SK-N-SH (cell line): ENCODE results near the gene CTNNA3. TPM values are rescaled to one million over a fixed set of nuclear protein-coding genes. Genes with fewer than 3 reads are reported as not detected.

Experiments used
- CTCF ChIA-PET: fragments of 300-600, 350-600 bp; formaldehyde crosslinking; extraction: SDS; loops from one replicate; lab custom pipeline; 2021; lab: Yijun Ruan, JAX
- POLR2A ChIA-PET: fragments of 350-600 bp; sonication (Branson Sonifier 250); formaldehyde crosslinking; extraction: SDS; loops from one replicate; lab custom pipeline; 2020; ENCODE audit warnings: antibody characterized with exemption, inconsistent platforms; lab: Yijun Ruan, JAX
- DNase-seq: peaks from one replicate; pipeline ENCODE4 v3.0.0; 2012
- H2AFZ ChIP-seq: fragments of 200-600 bp; sonication (generic); 2 replicates; pipeline ENCODE4 v1.8.1; 2016; ENCODE audit warnings: antibody characterized with exemption, mild to moderate bottlenecking, low read depth
- H3F3A ChIP-seq: fragments of 200-600 bp; sonication (generic); replicated peaks from 2 replicates; pipeline ENCODE3; 2016; ENCODE audit warnings: antibody characterized with exemption, mild to moderate bottlenecking; ENCODE audit not compliant: insufficient read depth
- H3K27ac ChIP-seq, 2 experiments: fragments of 200-500 bp in 1 of 2; fragments of 200-600 bp in 1 of 2; sonication (Bioruptor generic) in 1 of 2; sonication (generic), shearing (Covaris generic) in 1 of 2; 2 replicates each; pipeline versions ENCODE4 v1.5.1 to v1.6.1; 2014 to 2016; ENCODE audit warnings: low read depth in 2 of 2, inconsistent platforms in 1 of 2, low read length in 1 of 2, mild to moderate bottlenecking in 1 of 2, mixed read lengths in 1 of 2
- H3K27me3 ChIP-seq: fragments of 200-600 bp; sonication (generic), shearing (Covaris generic); 2 replicates; pipeline ENCODE4 v1.6.1; 2016; ENCODE audit warnings: mixed run types; ENCODE audit not compliant: insufficient read depth
- H3K36me3 ChIP-seq, 2 experiments: fragments of 200-500 bp in 1 of 2; fragments of 200-600 bp in 1 of 2; sonication (Bioruptor generic) in 1 of 2; sonication (generic) in 1 of 2; replicated peaks in 1 of 2; 2 replicates each; pipeline versions ENCODE3 to v1.5.1; 2014 to 2016; ENCODE audit warnings: low read length in 1 of 2, mild to moderate bottlenecking in 1 of 2; ENCODE audit not compliant: insufficient read depth in 2 of 2, control insufficient read depth in 1 of 2
- H3K4me1 ChIP-seq, 2 experiments: fragments of 200-500 bp in 1 of 2; fragments of 200-600 bp in 1 of 2; sonication (Bioruptor generic) in 1 of 2; sonication (generic), shearing (Covaris generic) in 1 of 2; 2 replicates each; pipeline versions ENCODE4 v1.5.1 to v1.6.1; 2014 to 2016; ENCODE audit warnings: low read depth in 1 of 2, low read length in 1 of 2, mixed run types in 1 of 2; ENCODE audit not compliant: insufficient read depth in 2 of 2, control insufficient read depth in 1 of 2
- H3K4me2 ChIP-seq: fragments of 200-600 bp; sonication (generic), shearing (Covaris generic); 2 replicates; pipeline ENCODE4 v1.6.1; 2017; ENCODE audit warnings: mixed run types
- H3K4me3 ChIP-seq, 2 experiments: fragments of 200-500 bp in 1 of 2; fragments of 200-600 bp in 1 of 2; sonication (Bioruptor generic) in 1 of 2; sonication (generic), shearing (Covaris generic) in 1 of 2; 2 replicates each; pipeline versions ENCODE4 v1.5.1 to v1.8.1; 2014 to 2016; ENCODE audit warnings: low read depth in 2 of 2, inconsistent platforms in 1 of 2, low read length in 1 of 2, mild to moderate bottlenecking in 1 of 2, mixed read lengths in 1 of 2, moderate library complexity in 1 of 2
- H3K79me2 ChIP-seq: fragments of 200-600 bp; sonication (generic); 2 replicates; pipeline ENCODE4 v1.8.1; 2017; ENCODE audit warnings: mild to moderate bottlenecking; ENCODE audit not compliant: insufficient read depth
- H3K9ac ChIP-seq: fragments of 200-600 bp; sonication (generic); 2 replicates; pipeline ENCODE4 v1.6.1; 2017; ENCODE audit warnings: mixed run types
- H3K9me2 ChIP-seq: fragments of 200-600 bp; sonication (generic); 2 replicates; pipeline ENCODE4 v1.6.1; 2017; ENCODE audit warnings: mixed run types
- H3K9me3 ChIP-seq: fragments of 200-600 bp; sonication (generic); 2 replicates; pipeline ENCODE4 v1.6.1; 2017; ENCODE audit warnings: mixed run types, mild to moderate bottlenecking, moderate library complexity
- H4K20me1 ChIP-seq: fragments of 200-600 bp; sonication (generic); 2 replicates; pipeline ENCODE4 v1.6.1; 2017; ENCODE audit warnings: mild to moderate bottlenecking, mixed run types; ENCODE audit not compliant: insufficient read depth
- CHD2 ChIP-seq: fragments of 150-350 bp; IDR thresholded peaks from 2 replicates; pipeline ENCODE4 v1.6.1; 2018; ENCODE audit warnings: low read length; ENCODE audit not compliant: partially characterized antibody
- ELF1 ChIP-seq: IDR thresholded peaks from 2 replicates; pipeline ENCODE4 v1.4.0; 2012
- EP300 ChIP-seq, 2 experiments: IDR thresholded peaks; 2 replicates each; pipeline versions ENCODE4 v1.4.0 to v1.6.1; 2012; ENCODE audit warnings: borderline replicate concordance in 1 of 2, low read depth in 1 of 2, low read length in 1 of 2
- FOXM1 ChIP-seq: IDR thresholded peaks from 2 replicates; pipeline ENCODE4 v1.4.0; 2012; ENCODE audit warnings: low read depth, mild to moderate bottlenecking
- MEF2A ChIP-seq: IDR thresholded peaks from 2 replicates; pipeline ENCODE4 v1.4.0; 2012; ENCODE audit warnings: low read depth, borderline replicate concordance
- NFIC ChIP-seq: IDR thresholded peaks from 2 replicates; pipeline ENCODE4 v1.4.0; 2012; ENCODE audit warnings: borderline replicate concordance
- NRF1 ChIP-seq: IDR thresholded peaks from 2 replicates; pipeline ENCODE4 v1.6.1; 2012; ENCODE audit warnings: low read depth, mild to moderate bottlenecking, low read length
- RAD21 ChIP-seq: IDR thresholded peaks from 2 replicates; pipeline ENCODE4 v1.6.1; 2012; ENCODE audit warnings: mild to moderate bottlenecking, low read length
- RFX5 ChIP-seq: IDR thresholded peaks from 2 replicates; pipeline ENCODE4 v1.6.1; 2012; ENCODE audit warnings: mild to moderate bottlenecking, improper control_type of control experiment, low read length
- SIN3A ChIP-seq: IDR thresholded peaks from 2 replicates; pipeline ENCODE4 v1.6.1; 2012; ENCODE audit warnings: low read depth, mild to moderate bottlenecking, low read length, moderate library complexity, borderline replicate concordance
- TAF1 ChIP-seq: IDR thresholded peaks from 2 replicates; pipeline ENCODE4 v1.6.1; 2012; ENCODE audit warnings: low read depth, mild to moderate bottlenecking, low read length, moderate library complexity, borderline replicate concordance
- TCF12 ChIP-seq: IDR thresholded peaks from 2 replicates; pipeline ENCODE4 v1.4.0; 2012
- WGBS: methylation state at CpG from one replicate; pipeline ENCODE4 v1.1.6; 2017; ENCODE audit warnings: low lambda C conversion rate; 5-methylcytosine and 5-hydroxymethylcytosine counted together
- polyA plus RNA-seq, 3 experiments: library from polyadenylated mRNA; depleted of rRNA; stranded (reverse); fragments of >200 nt; gene quantifications; 2 replicates each; pipeline ENCODE4 v1.2.3, GENCODE V29; 2012
- TF ChIP-seq, protein P1 (sequence below): IDR thresholded peaks from 2 replicates; pipeline ENCODE4 v1.4.0; 2012; ENCODE audit warnings: low read depth
- TF ChIP-seq, protein P2 (sequence below): fragments of 200-600 bp; sonication (generic); IDR thresholded peaks from 2 replicates; pipeline ENCODE4 v1.6.1; 2017; ENCODE audit warnings: antibody characterized with exemption, mild to moderate bottlenecking, moderate library complexity
- TF ChIP-seq, protein P3 (sequence below): IDR thresholded peaks from 2 replicates; pipeline ENCODE4 v1.4.0; 2012; ENCODE audit warnings: low read depth, borderline replicate concordance

CTNNA3 gene
- polyA plus RNA-seq, 1 of the 3 experiments (the other 2 are of a cell fraction) = not detected

DNA sequence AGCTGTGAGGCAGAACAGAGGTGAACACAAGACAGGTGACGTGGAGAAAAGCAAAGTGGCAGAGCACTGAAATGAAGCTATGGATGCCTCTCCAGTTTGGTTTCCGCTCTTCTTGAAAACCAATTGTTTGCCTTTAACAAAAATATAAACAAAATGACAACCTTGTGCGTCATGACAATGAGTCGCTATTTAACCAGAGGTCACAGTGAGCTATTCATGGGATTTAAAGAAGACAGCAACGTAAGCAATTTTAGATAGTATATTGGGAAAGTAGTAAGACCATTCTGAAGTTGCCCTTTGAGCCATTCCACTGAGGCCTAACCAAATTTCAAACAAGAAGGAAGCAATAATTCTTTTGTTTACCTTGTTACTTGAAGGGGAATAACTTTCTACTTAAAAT is 785.3 kb downstream of the CTNNA3 start:
- CTCF ChIA-PET = no interaction called here

DNA sequence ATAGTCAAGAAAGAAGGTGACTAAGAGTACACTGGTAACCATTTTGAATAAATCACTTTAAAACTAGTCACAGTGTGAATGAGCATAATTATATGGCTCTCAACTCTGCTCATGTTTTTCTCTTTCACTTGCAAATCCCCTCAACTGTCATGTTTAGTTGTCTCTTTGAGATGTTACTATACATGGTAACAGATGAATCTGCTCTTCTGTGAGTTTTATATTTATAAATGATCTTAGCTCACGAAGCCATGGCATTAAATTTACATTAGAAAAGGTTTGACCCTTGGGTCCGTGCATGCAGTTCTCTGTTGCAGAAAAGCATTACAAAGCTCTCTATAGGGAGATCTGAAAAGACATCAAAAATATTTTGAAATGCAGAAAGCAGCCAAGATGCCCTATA is 803.1 kb downstream of the CTNNA3 start:
- Histone ChIP-seq H3K36me3 (no peaks in the 10 kb centered on the region), H3F3A (no peaks in the 10 kb centered on the region), H3K9me3 (no peaks in the 10 kb centered on the region), H3K27ac (no peak overlapping the region), H3K27me3 (no peaks in the 10 kb centered on the region), H3K4me2 (no peak overlapping the region), H3K79me2 (no peaks in the 10 kb centered on the region), H2AFZ (no peak overlapping the region), H3K4me1 (no peaks in the 10 kb centered on the region), H4K20me1 (no peaks in the 10 kb centered on the region), H3K4me3 (no peak overlapping the region), H3K9me2 (no peaks in the 10 kb centered on the region), H3K9ac (no peak overlapping the region)
- no peak for TF ChIP-seq TCF12
- no peak for TF ChIP-seq CHD2
- TF ChIP-seq RFX5 = no peak
- no peak for TF ChIP-seq SIN3A
- TF ChIP-seq, protein P1, sequence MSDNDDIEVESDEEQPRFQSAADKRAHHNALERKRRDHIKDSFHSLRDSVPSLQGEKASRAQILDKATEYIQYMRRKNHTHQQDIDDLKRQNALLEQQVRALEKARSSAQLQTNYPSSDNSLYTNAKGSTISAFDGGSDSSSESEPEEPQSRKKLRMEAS = no peak
- no peak for TF ChIP-seq NFIC
- TF ChIP-seq, protein P2, sequence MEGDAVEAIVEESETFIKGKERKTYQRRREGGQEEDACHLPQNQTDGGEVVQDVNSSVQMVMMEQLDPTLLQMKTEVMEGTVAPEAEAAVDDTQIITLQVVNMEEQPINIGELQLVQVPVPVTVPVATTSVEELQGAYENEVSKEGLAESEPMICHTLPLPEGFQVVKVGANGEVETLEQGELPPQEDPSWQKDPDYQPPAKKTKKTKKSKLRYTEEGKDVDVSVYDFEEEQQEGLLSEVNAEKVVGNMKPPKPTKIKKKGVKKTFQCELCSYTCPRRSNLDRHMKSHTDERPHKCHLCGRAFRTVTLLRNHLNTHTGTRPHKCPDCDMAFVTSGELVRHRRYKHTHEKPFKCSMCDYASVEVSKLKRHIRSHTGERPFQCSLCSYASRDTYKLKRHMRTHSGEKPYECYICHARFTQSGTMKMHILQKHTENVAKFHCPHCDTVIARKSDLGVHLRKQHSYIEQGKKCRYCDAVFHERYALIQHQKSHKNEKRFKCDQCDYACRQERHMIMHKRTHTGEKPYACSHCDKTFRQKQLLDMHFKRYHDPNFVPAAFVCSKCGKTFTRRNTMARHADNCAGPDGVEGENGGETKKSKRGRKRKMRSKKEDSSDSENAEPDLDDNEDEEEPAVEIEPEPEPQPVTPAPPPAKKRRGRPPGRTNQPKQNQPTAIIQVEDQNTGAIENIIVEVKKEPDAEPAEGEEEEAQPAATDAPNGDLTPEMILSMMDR = no peak
- no peak for TF ChIP-seq MEF2A
- no peak for TF ChIP-seq NRF1
- no peak for TF ChIP-seq RAD21
- no peak for TF ChIP-seq EP300 (IDR thresholded peaks at IDR 0.05; ENCODE audit: borderline replicate concordance in 1 of 2, low read depth in 1 of 2, low read length in 1 of 2)
- no peak for TF ChIP-seq TAF1
- TF ChIP-seq, protein P3, sequence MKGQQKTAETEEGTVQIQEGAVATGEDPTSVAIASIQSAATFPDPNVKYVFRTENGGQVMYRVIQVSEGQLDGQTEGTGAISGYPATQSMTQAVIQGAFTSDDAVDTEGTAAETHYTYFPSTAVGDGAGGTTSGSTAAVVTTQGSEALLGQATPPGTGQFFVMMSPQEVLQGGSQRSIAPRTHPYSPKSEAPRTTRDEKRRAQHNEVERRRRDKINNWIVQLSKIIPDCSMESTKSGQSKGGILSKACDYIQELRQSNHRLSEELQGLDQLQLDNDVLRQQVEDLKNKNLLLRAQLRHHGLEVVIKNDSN = no peak
- WGBS = 0% methylated on average over 2 of the region's 2 CpGs
- ChIA-PET CTCF (interaction anchor here (0.7 to 0.8 kb wide), 2 partner anchors 39 to 146 kb away, joined by 3 read pairs; no protein-coding TSS in a partner anchor), POLR2A (no interaction called here)
- DNase-seq = no peak

More for the DNA sequence above, 785.3 kb downstream of the CTNNA3 start:
- Histone ChIP-seq H3K27ac (no peak overlapping the region), H3K9ac (no peak overlapping the region), H2AFZ (no peak overlapping the region), H3K9me3 (no peaks in the 10 kb centered on the region), H3F3A (no peaks in the 10 kb centered on the region), H3K27me3 (no peaks in the 10 kb centered on the region; the same call in 1 of the 2 replicates), H3K9me2 (no peaks in the 10 kb centered on the region), H3K4me2 (no peak overlapping the region), H3K4me1 (no peaks in the 10 kb centered on the region), H3K79me2 (no peaks in the 10 kb centered on the region), H4K20me1 (no peaks in the 10 kb centered on the region), H3K4me3 (no peak overlapping the region), H3K36me3 (no peaks in the 10 kb centered on the region)
- no peak for DNase-seq
- 20% methylated on average over 5 of the region's 5 CpGs for WGBS
- POLR2A ChIA-PET = no interaction called here
- TF ChIP-seq FOXM1 (no peak), MEF2A (no peak), ELF1 (no peak)
